Measurements from ENCODE around the gene MED28.

DNA sequence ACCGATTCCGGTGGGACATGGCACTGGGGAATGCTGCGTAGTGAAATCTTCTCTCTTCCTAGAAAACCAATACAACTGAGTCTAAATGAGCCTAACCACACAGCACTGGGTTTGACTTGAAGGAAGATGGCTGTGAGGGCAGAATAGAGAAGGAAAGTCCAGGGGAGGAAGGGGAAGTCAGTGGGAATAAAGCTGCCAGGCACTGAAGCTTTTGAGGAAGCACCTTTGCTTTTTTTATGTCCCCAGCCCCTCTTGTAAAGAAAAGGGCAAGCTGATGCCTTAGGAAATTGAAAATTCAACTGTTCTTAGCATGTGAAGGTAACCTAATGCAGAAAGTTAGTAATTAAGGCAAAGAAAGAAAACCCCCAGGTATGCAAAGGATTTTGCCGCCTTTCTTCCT is 20.6 kb downstream of the MED28 start:
- TF ChIP-seq, protein P1, sequence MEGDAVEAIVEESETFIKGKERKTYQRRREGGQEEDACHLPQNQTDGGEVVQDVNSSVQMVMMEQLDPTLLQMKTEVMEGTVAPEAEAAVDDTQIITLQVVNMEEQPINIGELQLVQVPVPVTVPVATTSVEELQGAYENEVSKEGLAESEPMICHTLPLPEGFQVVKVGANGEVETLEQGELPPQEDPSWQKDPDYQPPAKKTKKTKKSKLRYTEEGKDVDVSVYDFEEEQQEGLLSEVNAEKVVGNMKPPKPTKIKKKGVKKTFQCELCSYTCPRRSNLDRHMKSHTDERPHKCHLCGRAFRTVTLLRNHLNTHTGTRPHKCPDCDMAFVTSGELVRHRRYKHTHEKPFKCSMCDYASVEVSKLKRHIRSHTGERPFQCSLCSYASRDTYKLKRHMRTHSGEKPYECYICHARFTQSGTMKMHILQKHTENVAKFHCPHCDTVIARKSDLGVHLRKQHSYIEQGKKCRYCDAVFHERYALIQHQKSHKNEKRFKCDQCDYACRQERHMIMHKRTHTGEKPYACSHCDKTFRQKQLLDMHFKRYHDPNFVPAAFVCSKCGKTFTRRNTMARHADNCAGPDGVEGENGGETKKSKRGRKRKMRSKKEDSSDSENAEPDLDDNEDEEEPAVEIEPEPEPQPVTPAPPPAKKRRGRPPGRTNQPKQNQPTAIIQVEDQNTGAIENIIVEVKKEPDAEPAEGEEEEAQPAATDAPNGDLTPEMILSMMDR (IDR thresholded peaks at IDR 0.05) = no peak
- TF ChIP-seq POLR2A (IDR thresholded peaks at IDR 0.05) = no peak

All from lower leg skin (tissue), 3 donors.